Activated T-cell treated with anti-CD3 and anti-CD28 coated beads, Interleukin-2, amount 50 U/mL, for 72 hours (primary cell): Measurements from ENCODE around the gene DDX1. TPM values are rescaled to one million over a fixed set of nuclear protein-coding genes. Genes with fewer than 3 reads are reported as not detected.
"Not testable (repeated sequence)": the region's sequence is repeated elsewhere in the genome, so short reads cannot be mapped to it uniquely, and the experiment has no call there.

Experiments used
- ATAC-seq, 2 donors: fragments of 150-1000 bp; cut with Tn5 transposase; replicated peaks in 1 of 2; 2 replicates each; pipeline ENCODE4 v1.10.0; 2021; ENCODE audit warnings: moderate library complexity in 2 of 2, mild to moderate bottlenecking in 1 of 2
- DNase-seq, 2 donors: peaks; one replicate each; pipeline ENCODE4 v3.0.0; 2021 to 2022; ENCODE audit warnings: mixed read lengths in 1 of 2
- H3K27ac Mint-ChIP-seq: one replicate; pipeline ENCODE4 v1.8.0; 2022; ENCODE audit warnings: mild to moderate bottlenecking, moderate library complexity, mixed read lengths
- H3K27me3 Mint-ChIP-seq: one replicate; pipeline ENCODE4 v1.8.0; 2022; ENCODE audit warnings: low read depth, mixed read lengths
- H3K36me3 Mint-ChIP-seq, 2 donors: one replicate each; pipeline ENCODE4 v1.8.0; 2022; ENCODE audit warnings: mixed read lengths in 2 of 2, mild to moderate bottlenecking in 1 of 2; ENCODE audit not compliant: insufficient read depth in 2 of 2
- H3K4me1 Mint-ChIP-seq: one replicate; pipeline ENCODE4 v1.8.0; 2022; ENCODE audit warnings: low read depth, mixed read lengths
- H3K4me3 Mint-ChIP-seq, 2 donors: one replicate each; pipeline ENCODE4 v1.8.0; 2022; ENCODE audit warnings: mild to moderate bottlenecking in 2 of 2, mixed read lengths in 2 of 2, moderate library complexity in 2 of 2
- H3K9me3 Mint-ChIP-seq, 2 donors: one replicate each; pipeline ENCODE4 v1.8.0; 2022; ENCODE audit warnings: mixed read lengths in 2 of 2
- total RNA-seq, 2 donors: library from RNA; stranded (reverse); gene quantifications; one replicate each; pipeline ENCODE4 v1.2.3, GENCODE V29; 2022

Gene DDX1
- total RNA-seq, 2 donors from 2014 or later, result 55.8 to 56.0 TPM

GRCh38 chr2:15606481-15607441, 15.1 kb downstream of the DDX1 start:
- Mint-ChIP-seq H3K9me3 (no peaks in the 10 kb centered on the region), H3K36me3 (peaks cover 10 to 49% of the 10 kb centered on the region in 2 donors), H3K27me3 (no peaks in the 10 kb centered on the region), H3K27ac (no peak overlapping the region), H3K4me1 (no peaks in the 10 kb centered on the region), H3K4me3 (no peak overlapping the region)
- ATAC-seq (no peak), DNase-seq (no peak)

- Mint-ChIP-seq H3K27ac (no peak overlapping the region), H3K9me3 (no peaks in the 10 kb centered on the region), H3K4me1 (no peaks in the 10 kb centered on the region), H3K4me3 (no peak overlapping the region), H3K27me3 (no peaks in the 10 kb centered on the region), H3K36me3 (peaks cover 10 to 44% of the 10 kb centered on the region in 2 donors)
- DNase-seq (no peak), ATAC-seq (no peak)
Measured at GRCh38 chr2:15607709-15608391, 16.2 kb downstream of the DDX1 start.

GRCh38 chr2:15608392-15608761, 16.7 kb downstream of the DDX1 start:
- ATAC-seq (no peak), DNase-seq (no peak)
- H3K36me3 Mint-ChIP-seq, result peaks cover 11 to 45% of the 10 kb centered on the region in 2 donors
- no peak overlapping the region for H3K4me3 Mint-ChIP-seq
- H3K9me3 Mint-ChIP-seq, result no peaks in the 10 kb centered on the region
- no peak overlapping the region for H3K27ac Mint-ChIP-seq
- no peaks in the 10 kb centered on the region for H3K27me3 Mint-ChIP-seq
- no peaks in the 10 kb centered on the region for H3K4me1 Mint-ChIP-seq

GRCh38 chr2:15609341-15610042, 17.8 kb downstream of the DDX1 start:
- no peaks in the 10 kb centered on the region for H3K27me3 Mint-ChIP-seq
- no peaks in the 10 kb centered on the region for H3K4me1 Mint-ChIP-seq

GRCh38 chr2:15610430-15610952, 18.8 kb downstream of the DDX1 start:
- H3K27me3 Mint-ChIP-seq, result no peaks in the 10 kb centered on the region
- H3K36me3 Mint-ChIP-seq, result peaks cover 7 to 34% of the 10 kb centered on the region in 2 donors

More at GRCh38 chr2:15609341-15610042, 17.8 kb downstream of the DDX1 start:
- peaks cover 13 to 43% of the 10 kb centered on the region in 2 donors for H3K36me3 Mint-ChIP-seq
- H3K9me3 Mint-ChIP-seq, result no peaks in the 10 kb centered on the region
- peak overlapping the region; percentile 66 for H3K27ac Mint-ChIP-seq
- no peak for DNase-seq
- no peak for ATAC-seq
- H3K4me3 Mint-ChIP-seq, result no peak overlapping the region

GRCh38 chr2:15612101-15612500, 20.4 kb downstream of the DDX1 start:
- H3K27me3 Mint-ChIP-seq, ATAC-seq: not testable (repeated sequence)
- peaks cover 5 to 26% of the 10 kb centered on the region in 2 donors for H3K36me3 Mint-ChIP-seq

More at GRCh38 chr2:15610430-15610952, 18.8 kb downstream of the DDX1 start:
- Mint-ChIP-seq H3K4me1 (no peaks in the 10 kb centered on the region), H3K4me3 (no peak overlapping the region), H3K27ac (peak overlapping the region; percentile 66), H3K9me3 (no peaks in the 10 kb centered on the region)
- ATAC-seq, result no peak
- DNase-seq, result no peak

GRCh38 chr2:15613736-15614429, 22.2 kb downstream of the DDX1 start:
- DNase-seq (no peak), ATAC-seq (no peak)
- H3K4me1 Mint-ChIP-seq, result no peaks in the 10 kb centered on the region
- no peak overlapping the region for H3K4me3 Mint-ChIP-seq
- H3K9me3 Mint-ChIP-seq, result no peaks in the 10 kb centered on the region
- H3K27ac Mint-ChIP-seq, result peak overlapping the region; percentile 2
- H3K36me3 Mint-ChIP-seq, result peaks cover 5 to 18% of the 10 kb centered on the region in 2 donors
- H3K27me3 Mint-ChIP-seq, result no peaks in the 10 kb centered on the region

More at GRCh38 chr2:15612101-15612500, 20.4 kb downstream of the DDX1 start:
- not testable (repeated sequence) for H3K9me3 Mint-ChIP-seq, H3K27ac Mint-ChIP-seq, H3K4me3 Mint-ChIP-seq, DNase-seq, H3K4me1 Mint-ChIP-seq

GRCh38 chr2:15614545-15615300, 23.1 kb downstream of the DDX1 start:
- H3K27ac Mint-ChIP-seq, result peak overlapping the region; percentile 16
- ATAC-seq (no peak), DNase-seq (no peak)
- peaks cover 5 to 15% of the 10 kb centered on the region in 2 donors for H3K36me3 Mint-ChIP-seq
- no peaks in the 10 kb centered on the region for H3K4me1 Mint-ChIP-seq
- no peaks in the 10 kb centered on the region for H3K9me3 Mint-ChIP-seq
- H3K27me3 Mint-ChIP-seq, result no peaks in the 10 kb centered on the region
- no peak overlapping the region for H3K4me3 Mint-ChIP-seq

GRCh38 chr2:15615301-15615920, 23.7 kb downstream of the DDX1 start:
- H3K27ac Mint-ChIP-seq, result peak overlapping the region; percentile 16
- H3K36me3 Mint-ChIP-seq, result peaks cover 5 to 8% of the 10 kb centered on the region in 2 donors

GRCh38 chr2:15616429-15616828, 24.8 kb downstream of the DDX1 start:
- Mint-ChIP-seq H3K9me3 (no peaks in the 10 kb centered on the region), H3K36me3 (peaks cover 5 to 8% of the 10 kb centered on the region in 2 donors), H3K4me3 (no peak overlapping the region), H3K27me3 (no peaks in the 10 kb centered on the region), H3K27ac (no peak overlapping the region), H3K4me1 (no peaks in the 10 kb centered on the region)
- DNase-seq (no peak), ATAC-seq (no peak)

More at GRCh38 chr2:15615301-15615920, 23.7 kb downstream of the DDX1 start:
- H3K4me1 Mint-ChIP-seq, result no peaks in the 10 kb centered on the region
- no peaks in the 10 kb centered on the region for H3K9me3 Mint-ChIP-seq
- DNase-seq, result no peak
- no peaks in the 10 kb centered on the region for H3K27me3 Mint-ChIP-seq
- no peak overlapping the region for H3K4me3 Mint-ChIP-seq
- ATAC-seq, result no peak
